ENCODE data around the gene THSD4.

The THSD4 gene

GRCh38 chr15:71494563-71495397, 379.5 kb downstream of the THSD4 start:
- DNase-seq (ENCODE audit: low read depth in 2 of 2), result no peak

- no peak for DNase-seq (ENCODE audit: low read depth in 2 of 2)
These were observed 380.1 kb downstream of the THSD4 start for GRCh38 chr15:71495398-71495780.

- DNase-seq (ENCODE audit: low read depth in 2 of 2), result no peak
These were observed 381.2 kb downstream of the THSD4 start for GRCh38 chr15:71496336-71496955.

GRCh38 chr15:71501344-71502076, 386.2 kb downstream of the THSD4 start:
- DNase-seq (ENCODE audit: low read depth in 2 of 2), result no peak

GRCh38 chr15:71502077-71502432, 386.8 kb downstream of the THSD4 start:
- DNase-seq (ENCODE audit: low read depth in 2 of 2), result no peak

GRCh38 chr15:71505962-71506361, 390.7 kb downstream of the THSD4 start:
- no peak for DNase-seq (ENCODE audit: low read depth in 2 of 2)

GRCh38 chr15:71506946-71507345, 391.7 kb downstream of the THSD4 start:
- DNase-seq (ENCODE audit: low read depth in 2 of 2), result no peak

GRCh38 chr15:71508081-71508682, 392.9 kb downstream of the THSD4 start:
- DNase-seq (ENCODE audit: low read depth in 2 of 2), result no peak

GRCh38 chr15:71509139-71509538, 393.9 kb downstream of the THSD4 start:
- DNase-seq (ENCODE audit: low read depth in 2 of 2), result no peak

GRCh38 chr15:71510763-71511162, 395.5 kb downstream of the THSD4 start:
- DNase-seq (ENCODE audit: low read depth in 2 of 2), result no peak

GRCh38 chr15:71511796-71512681, 396.8 kb downstream of the THSD4 start:
- DNase-seq (ENCODE audit: low read depth in 2 of 2), result no peak

GRCh38 chr15:71512682-71513006, 397.4 kb downstream of the THSD4 start:
- DNase-seq (ENCODE audit: low read depth in 2 of 2), result no peak

GRCh38 chr15:71515375-71516186, 400.3 kb downstream of the THSD4 start:
- no peak for DNase-seq (ENCODE audit: low read depth in 2 of 2)

- DNase-seq (ENCODE audit: low read depth in 2 of 2), result no peak
These were observed 402.5 kb downstream of the THSD4 start for GRCh38 chr15:71517751-71518150.

GRCh38 chr15:71518661-71519060, 403.4 kb downstream of the THSD4 start:
- DNase-seq (ENCODE audit: low read depth in 2 of 2), result no peak

- no peak for DNase-seq (ENCODE audit: low read depth in 2 of 2)
These were observed 411.0 kb downstream of the THSD4 start for GRCh38 chr15:71526060-71526820.

- DNase-seq (ENCODE audit: low read depth in 2 of 2), result no peak
These were observed 414.1 kb downstream of the THSD4 start for GRCh38 chr15:71529361-71529760.

GRCh38 chr15:71530116-71530515, 414.8 kb downstream of the THSD4 start:
- DNase-seq (ENCODE audit: low read depth in 2 of 2), result no peak

GRCh38 chr15:71532994-71533393, 417.7 kb downstream of the THSD4 start:
- no peak for DNase-seq (ENCODE audit: low read depth in 2 of 2)

GRCh38 chr15:71538181-71538580, 422.9 kb downstream of the THSD4 start:
- no peak for DNase-seq (ENCODE audit: low read depth in 2 of 2)
